PFSK-1 (cell line): Measurements from ENCODE around the gene SLC25A47.

Source experiments
- FOXP2 ChIP-seq: optimal IDR thresholded peaks from 2 replicates; pipeline ENCODE3; 2011; ENCODE audit warnings: borderline replicate concordance, control low read depth, inconsistent platforms; ENCODE audit not compliant: insufficient read depth; ENCODE audit errors: extremely low read length, extremely low read depth
- POLR2AphosphoS5 ChIP-seq: IDR thresholded peaks from 2 replicates; pipeline ENCODE4 v1.6.1; 2012; ENCODE audit warnings: low read depth, mild to moderate bottlenecking, control low read depth, low read length, moderate library complexity
- SIN3A ChIP-seq: IDR thresholded peaks from 2 replicates; pipeline ENCODE4 v1.6.1; 2012; ENCODE audit warnings: mild to moderate bottlenecking, low read length, moderate library complexity, borderline replicate concordance; ENCODE audit not compliant: insufficient read depth
- TAF1 ChIP-seq: IDR thresholded peaks from 2 replicates; pipeline ENCODE4 v1.6.1; 2012; ENCODE audit warnings: low read length, control low read depth, borderline replicate concordance; ENCODE audit not compliant: insufficient read depth
- TF ChIP-seq, protein P1 (sequence below), 2 experiments: IDR thresholded peaks; 2 replicates each; pipeline versions ENCODE4 v1.6.1 to v1.8.0; 2011 to 2012; ENCODE audit warnings: low read depth in 2 of 2, low read length in 2 of 2, control low read depth in 1 of 2, inconsistent platforms in 1 of 2, mild to moderate bottlenecking in 1 of 2, moderate library complexity in 1 of 2; ENCODE audit not compliant: insufficient read depth in 1 of 2

DNA sequence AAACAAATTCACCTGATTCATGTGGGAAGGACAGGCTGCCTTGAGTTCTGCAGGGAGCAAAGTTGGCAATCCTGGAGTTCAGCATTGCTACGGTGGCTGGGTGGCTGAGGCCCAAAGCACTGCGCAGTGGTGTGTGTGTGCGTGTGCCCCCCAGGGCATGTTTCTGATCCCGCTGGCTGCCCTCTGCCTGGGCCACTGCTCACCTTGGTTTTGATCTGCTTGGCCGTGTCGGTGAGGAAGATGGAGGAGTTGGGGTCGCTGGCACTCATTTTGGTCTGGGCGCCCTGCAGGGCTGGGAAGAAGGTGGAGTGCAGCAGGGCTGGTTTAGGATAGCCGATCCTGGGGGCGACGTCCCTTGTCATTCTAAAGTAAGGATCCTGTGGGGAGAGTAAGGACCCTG lies 19.1 kb downstream of the SLC25A47 start:
- TF ChIP-seq SIN3A (no peak), POLR2AphosphoS5 (no peak), TAF1 (no peak), FOXP2 (no peak)
- TF ChIP-seq, protein P1, sequence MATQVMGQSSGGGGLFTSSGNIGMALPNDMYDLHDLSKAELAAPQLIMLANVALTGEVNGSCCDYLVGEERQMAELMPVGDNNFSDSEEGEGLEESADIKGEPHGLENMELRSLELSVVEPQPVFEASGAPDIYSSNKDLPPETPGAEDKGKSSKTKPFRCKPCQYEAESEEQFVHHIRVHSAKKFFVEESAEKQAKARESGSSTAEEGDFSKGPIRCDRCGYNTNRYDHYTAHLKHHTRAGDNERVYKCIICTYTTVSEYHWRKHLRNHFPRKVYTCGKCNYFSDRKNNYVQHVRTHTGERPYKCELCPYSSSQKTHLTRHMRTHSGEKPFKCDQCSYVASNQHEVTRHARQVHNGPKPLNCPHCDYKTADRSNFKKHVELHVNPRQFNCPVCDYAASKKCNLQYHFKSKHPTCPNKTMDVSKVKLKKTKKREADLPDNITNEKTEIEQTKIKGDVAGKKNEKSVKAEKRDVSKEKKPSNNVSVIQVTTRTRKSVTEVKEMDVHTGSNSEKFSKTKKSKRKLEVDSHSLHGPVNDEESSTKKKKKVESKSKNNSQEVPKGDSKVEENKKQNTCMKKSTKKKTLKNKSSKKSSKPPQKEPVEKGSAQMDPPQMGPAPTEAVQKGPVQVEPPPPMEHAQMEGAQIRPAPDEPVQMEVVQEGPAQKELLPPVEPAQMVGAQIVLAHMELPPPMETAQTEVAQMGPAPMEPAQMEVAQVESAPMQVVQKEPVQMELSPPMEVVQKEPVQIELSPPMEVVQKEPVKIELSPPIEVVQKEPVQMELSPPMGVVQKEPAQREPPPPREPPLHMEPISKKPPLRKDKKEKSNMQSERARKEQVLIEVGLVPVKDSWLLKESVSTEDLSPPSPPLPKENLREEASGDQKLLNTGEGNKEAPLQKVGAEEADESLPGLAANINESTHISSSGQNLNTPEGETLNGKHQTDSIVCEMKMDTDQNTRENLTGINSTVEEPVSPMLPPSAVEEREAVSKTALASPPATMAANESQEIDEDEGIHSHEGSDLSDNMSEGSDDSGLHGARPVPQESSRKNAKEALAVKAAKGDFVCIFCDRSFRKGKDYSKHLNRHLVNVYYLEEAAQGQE (IDR thresholded peaks at IDR 0.05; ENCODE audit: insufficient read depth in 1 of 2, low read depth in 2 of 2, low read length in 2 of 2) = no peak
